ENCODE measurements around the gene MRPS6.

DNA sequence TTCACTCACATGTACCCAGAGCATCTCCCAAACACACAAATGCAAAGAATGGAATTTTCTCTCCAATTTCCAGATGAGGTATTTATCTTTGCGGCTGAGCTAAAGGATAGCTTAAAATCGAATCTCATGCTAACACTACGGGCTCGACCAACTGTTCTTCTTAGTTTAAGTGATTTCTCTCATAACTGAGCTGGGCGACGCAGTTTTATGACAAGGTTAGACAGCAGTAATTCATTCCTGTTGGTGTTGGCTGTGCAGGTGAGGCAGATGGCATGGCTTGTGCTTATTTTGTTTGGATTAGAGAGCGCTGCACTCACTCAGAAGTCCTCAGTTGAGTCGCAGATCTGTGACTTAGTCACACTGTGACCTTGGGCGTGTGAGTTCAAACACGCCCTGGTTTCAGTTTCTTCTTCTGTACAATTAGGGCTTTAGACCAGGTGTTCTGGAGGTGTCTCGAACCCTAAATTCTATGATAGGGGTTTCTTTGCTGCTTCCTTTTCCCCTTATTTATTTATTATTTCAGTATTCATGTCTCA, 41.5 kb upstream of the MRPS6 start:
- TF ChIP-seq, protein P1, sequence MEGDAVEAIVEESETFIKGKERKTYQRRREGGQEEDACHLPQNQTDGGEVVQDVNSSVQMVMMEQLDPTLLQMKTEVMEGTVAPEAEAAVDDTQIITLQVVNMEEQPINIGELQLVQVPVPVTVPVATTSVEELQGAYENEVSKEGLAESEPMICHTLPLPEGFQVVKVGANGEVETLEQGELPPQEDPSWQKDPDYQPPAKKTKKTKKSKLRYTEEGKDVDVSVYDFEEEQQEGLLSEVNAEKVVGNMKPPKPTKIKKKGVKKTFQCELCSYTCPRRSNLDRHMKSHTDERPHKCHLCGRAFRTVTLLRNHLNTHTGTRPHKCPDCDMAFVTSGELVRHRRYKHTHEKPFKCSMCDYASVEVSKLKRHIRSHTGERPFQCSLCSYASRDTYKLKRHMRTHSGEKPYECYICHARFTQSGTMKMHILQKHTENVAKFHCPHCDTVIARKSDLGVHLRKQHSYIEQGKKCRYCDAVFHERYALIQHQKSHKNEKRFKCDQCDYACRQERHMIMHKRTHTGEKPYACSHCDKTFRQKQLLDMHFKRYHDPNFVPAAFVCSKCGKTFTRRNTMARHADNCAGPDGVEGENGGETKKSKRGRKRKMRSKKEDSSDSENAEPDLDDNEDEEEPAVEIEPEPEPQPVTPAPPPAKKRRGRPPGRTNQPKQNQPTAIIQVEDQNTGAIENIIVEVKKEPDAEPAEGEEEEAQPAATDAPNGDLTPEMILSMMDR (IDR thresholded peaks at IDR 0.05) = no peak
- TF ChIP-seq POLR2A (IDR thresholded peaks at IDR 0.05) (no peak), POLR2AphosphoS5 (IDR thresholded peaks at IDR 0.05; ENCODE audit: insufficient read depth in 1 of 2, low read depth in 1 of 2) (no peak)

Measured in vagina (tissue), 2 donors.